ENCODE data around the gene ITFG1. TPM values are rescaled to one million over a fixed set of nuclear protein-coding genes. Genes with fewer than 3 reads are reported as not detected.

Gene ITFG1
- total and polyA plus RNA-seq, 2 of the 8 experiments (the other 6 are each of a cell fraction or from before 2014, with no cell fraction given): 13.8 to 22.2 TPM

DNA sequence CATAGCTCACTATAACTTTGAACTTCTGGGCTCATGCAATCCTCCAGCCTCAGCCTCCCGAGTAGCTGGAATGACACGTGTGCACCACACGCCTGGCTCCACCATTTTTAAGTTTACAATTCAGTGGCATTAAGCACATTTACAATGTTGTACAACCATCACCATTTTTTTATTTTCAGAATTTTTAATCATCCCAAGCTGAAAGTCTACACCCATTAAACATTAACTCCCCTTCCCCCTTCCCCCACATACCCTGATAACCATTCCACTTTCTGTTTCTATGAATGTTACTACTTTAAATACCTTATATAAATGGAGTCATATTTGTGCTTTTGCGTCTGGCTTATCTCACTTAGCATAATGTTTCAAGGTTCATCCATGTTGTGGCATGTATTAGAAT, 335.1 kb downstream of the ITFG1 start (continued):
- TF ChIP-seq, protein P1, sequence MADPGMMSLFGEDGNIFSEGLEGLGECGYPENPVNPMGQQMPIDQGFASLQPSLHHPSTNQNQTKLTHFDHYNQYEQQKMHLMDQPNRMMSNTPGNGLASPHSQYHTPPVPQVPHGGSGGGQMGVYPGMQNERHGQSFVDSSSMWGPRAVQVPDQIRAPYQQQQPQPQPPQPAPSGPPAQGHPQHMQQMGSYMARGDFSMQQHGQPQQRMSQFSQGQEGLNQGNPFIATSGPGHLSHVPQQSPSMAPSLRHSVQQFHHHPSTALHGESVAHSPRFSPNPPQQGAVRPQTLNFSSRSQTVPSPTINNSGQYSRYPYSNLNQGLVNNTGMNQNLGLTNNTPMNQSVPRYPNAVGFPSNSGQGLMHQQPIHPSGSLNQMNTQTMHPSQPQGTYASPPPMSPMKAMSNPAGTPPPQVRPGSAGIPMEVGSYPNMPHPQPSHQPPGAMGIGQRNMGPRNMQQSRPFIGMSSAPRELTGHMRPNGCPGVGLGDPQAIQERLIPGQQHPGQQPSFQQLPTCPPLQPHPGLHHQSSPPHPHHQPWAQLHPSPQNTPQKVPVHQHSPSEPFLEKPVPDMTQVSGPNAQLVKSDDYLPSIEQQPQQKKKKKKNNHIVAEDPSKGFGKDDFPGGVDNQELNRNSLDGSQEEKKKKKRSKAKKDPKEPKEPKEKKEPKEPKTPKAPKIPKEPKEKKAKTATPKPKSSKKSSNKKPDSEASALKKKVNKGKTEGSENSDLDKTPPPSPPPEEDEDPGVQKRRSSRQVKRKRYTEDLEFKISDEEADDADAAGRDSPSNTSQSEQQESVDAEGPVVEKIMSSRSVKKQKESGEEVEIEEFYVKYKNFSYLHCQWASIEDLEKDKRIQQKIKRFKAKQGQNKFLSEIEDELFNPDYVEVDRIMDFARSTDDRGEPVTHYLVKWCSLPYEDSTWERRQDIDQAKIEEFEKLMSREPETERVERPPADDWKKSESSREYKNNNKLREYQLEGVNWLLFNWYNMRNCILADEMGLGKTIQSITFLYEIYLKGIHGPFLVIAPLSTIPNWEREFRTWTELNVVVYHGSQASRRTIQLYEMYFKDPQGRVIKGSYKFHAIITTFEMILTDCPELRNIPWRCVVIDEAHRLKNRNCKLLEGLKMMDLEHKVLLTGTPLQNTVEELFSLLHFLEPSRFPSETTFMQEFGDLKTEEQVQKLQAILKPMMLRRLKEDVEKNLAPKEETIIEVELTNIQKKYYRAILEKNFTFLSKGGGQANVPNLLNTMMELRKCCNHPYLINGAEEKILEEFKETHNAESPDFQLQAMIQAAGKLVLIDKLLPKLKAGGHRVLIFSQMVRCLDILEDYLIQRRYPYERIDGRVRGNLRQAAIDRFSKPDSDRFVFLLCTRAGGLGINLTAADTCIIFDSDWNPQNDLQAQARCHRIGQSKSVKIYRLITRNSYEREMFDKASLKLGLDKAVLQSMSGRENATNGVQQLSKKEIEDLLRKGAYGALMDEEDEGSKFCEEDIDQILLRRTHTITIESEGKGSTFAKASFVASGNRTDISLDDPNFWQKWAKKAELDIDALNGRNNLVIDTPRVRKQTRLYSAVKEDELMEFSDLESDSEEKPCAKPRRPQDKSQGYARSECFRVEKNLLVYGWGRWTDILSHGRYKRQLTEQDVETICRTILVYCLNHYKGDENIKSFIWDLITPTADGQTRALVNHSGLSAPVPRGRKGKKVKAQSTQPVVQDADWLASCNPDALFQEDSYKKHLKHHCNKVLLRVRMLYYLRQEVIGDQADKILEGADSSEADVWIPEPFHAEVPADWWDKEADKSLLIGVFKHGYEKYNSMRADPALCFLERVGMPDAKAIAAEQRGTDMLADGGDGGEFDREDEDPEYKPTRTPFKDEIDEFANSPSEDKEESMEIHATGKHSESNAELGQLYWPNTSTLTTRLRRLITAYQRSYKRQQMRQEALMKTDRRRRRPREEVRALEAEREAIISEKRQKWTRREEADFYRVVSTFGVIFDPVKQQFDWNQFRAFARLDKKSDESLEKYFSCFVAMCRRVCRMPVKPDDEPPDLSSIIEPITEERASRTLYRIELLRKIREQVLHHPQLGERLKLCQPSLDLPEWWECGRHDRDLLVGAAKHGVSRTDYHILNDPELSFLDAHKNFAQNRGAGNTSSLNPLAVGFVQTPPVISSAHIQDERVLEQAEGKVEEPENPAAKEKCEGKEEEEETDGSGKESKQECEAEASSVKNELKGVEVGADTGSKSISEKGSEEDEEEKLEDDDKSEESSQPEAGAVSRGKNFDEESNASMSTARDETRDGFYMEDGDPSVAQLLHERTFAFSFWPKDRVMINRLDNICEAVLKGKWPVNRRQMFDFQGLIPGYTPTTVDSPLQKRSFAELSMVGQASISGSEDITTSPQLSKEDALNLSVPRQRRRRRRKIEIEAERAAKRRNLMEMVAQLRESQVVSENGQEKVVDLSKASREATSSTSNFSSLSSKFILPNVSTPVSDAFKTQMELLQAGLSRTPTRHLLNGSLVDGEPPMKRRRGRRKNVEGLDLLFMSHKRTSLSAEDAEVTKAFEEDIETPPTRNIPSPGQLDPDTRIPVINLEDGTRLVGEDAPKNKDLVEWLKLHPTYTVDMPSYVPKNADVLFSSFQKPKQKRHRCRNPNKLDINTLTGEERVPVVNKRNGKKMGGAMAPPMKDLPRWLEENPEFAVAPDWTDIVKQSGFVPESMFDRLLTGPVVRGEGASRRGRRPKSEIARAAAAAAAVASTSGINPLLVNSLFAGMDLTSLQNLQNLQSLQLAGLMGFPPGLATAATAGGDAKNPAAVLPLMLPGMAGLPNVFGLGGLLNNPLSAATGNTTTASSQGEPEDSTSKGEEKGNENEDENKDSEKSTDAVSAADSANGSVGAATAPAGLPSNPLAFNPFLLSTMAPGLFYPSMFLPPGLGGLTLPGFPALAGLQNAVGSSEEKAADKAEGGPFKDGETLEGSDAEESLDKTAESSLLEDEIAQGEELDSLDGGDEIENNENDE (IDR thresholded peaks at IDR 0.05; ENCODE audit: insufficient replicate concordance, low read length): no peak
- no peak for TF ChIP-seq BRCA1 (IDR thresholded peaks at IDR 0.05; ENCODE audit: low read depth, low read length)
- TF ChIP-seq BCL11A (IDR thresholded peaks at IDR 0.05; ENCODE audit: low read depth in 2 of 2, low read length in 2 of 2): no peak
- TF ChIP-seq, protein P2, sequence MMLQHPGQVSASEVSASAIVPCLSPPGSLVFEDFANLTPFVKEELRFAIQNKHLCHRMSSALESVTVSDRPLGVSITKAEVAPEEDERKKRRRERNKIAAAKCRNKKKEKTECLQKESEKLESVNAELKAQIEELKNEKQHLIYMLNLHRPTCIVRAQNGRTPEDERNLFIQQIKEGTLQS (IDR thresholded peaks at IDR 0.05; ENCODE audit: insufficient read depth, low read depth, low read length): no peak
- TF ChIP-seq POU5F1 (IDR thresholded peaks at IDR 0.05; ENCODE audit: low read depth, low read length): no peak

Measured in H1 (cell line).